H1 (cell line): Measurements from ENCODE around the gene WFIKKN1. TPM values are rescaled to one million over a fixed set of nuclear protein-coding genes. Genes with fewer than 3 reads are reported as not detected.

Source experiments
- GABPA ChIP-seq: IDR thresholded peaks from 2 replicates; pipeline ENCODE4 v1.6.1; 2011; ENCODE audit warnings: mild to moderate bottlenecking, low read length, moderate library complexity, borderline replicate concordance; ENCODE audit not compliant: insufficient read depth
- polyA plus RNA-seq, 7 experiments: library from polyadenylated mRNA; depleted of rRNA in 3 of 7; stranded (reverse) in 5 of 7; unstranded in 2 of 7; fragments of >200 nt in 5 of 7; fragments of 200-250 nt in 2 of 7; gene quantifications; 1 replicate in 5 of 7; 2 replicates in 1 of 7; 4 replicates in 1 of 7; pipeline versions ENCODE4 v1.2.1 to v1.2.3, GENCODE V29; 2011 to 2013; ENCODE audit warnings: missing spikeins in 2 of 7, mixed read lengths in 2 of 7
- total RNA-seq: library from RNA; stranded (reverse); fragmentation: NEBNext Ultra II Directional; extraction: Animal tissue kit (Norgen Biotek cat#: 25700); gene quantifications from 2 replicates; pipeline ENCODE4 v1.2.1, GENCODE V29; 2021

Gene WFIKKN1
- total and polyA plus RNA-seq, 2 of the 8 experiments (the other 6 are each of a cell fraction or from before 2014, with no cell fraction given), result 11.4 to 15.8 TPM

DNA sequence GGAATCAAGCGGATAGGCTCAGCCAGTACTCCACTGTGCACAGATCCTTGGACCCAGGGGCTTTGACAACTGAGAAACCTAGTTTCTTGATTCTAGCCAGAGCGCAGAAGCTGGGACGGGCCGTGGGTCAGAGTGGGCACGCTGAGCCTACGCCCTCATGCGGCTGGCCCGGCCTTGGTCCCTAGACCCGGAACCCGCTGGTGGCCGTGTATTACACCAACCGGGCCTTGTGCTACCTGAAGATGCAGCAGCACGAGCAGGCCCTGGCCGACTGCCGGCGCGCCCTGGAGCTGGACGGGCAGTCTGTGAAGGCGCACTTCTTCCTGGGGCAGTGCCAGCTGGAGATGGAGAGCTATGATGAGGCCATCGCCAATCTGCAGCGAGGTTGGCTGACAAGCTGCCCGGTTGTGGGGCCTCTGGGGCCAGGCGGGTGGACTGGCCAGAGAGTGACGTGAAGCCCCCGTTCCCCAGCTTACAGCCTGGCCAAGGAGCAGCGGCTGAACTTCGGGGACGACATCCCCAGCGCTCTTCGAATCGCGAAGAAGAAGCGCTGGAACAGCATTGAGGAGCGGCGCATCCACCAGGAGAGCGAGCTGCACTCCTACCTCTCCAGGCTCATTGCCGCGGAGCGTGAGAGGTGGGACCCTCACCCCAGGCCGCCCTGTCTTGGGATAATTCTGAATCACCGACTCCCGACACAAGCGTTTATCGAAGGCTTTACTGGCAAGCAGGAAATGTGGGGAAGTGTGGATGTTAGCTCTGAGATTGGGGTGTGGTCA lies 50.4 kb downstream of the WFIKKN1 start (continued):
- peak; percentile 46; the same call in 1 of the 2 replicates for TF ChIP-seq GABPA
